HEK293 (cell line): ENCODE results near the gene CHMP5.
A peak's percentile ranks its signal among the peaks of the same experiment; 100 is the strongest.

ENCODE experiments used
- CTCF ChIA-PET: fragments of 350-600 bp; formaldehyde crosslinking; extraction: SDS; loops from one replicate; lab custom pipeline; 2021; ENCODE audit warnings: antibody characterized with exemption; lab: Yijun Ruan, JAX
- POLR2A ChIA-PET: fragments of 300-600 bp; formaldehyde crosslinking; extraction: SDS; loops from one replicate; lab custom pipeline; 2020; ENCODE audit warnings: antibody characterized with exemption, inconsistent platforms; lab: Yijun Ruan, JAX
- H3K27ac ChIP-seq: fragments of 200-500 bp; sonication (Bioruptor generic); 2 replicates; pipeline ENCODE4 v1.5.1; 2014; ENCODE audit warnings: low read depth, low read length, control low read depth, inconsistent platforms; ENCODE audit errors: extremely low read depth
- H3K36me3 ChIP-seq, 2 experiments: fragments of 200-500 bp in 1 of 2; sonication (Bioruptor generic) in 1 of 2; 1 replicate in 1 of 2; 2 replicates in 1 of 2; pipeline ENCODE4 v1.5.1; 2014 to 2017; ENCODE audit warnings: inconsistent platforms in 2 of 2, low read length in 2 of 2; ENCODE audit not compliant: control insufficient read depth in 2 of 2, insufficient read depth in 1 of 2
- H3K4me1 ChIP-seq: fragments of 200-500 bp; sonication (Bioruptor generic); 2 replicates; pipeline ENCODE4 v1.5.1; 2014; ENCODE audit warnings: mild to moderate bottlenecking, low read length, inconsistent platforms; ENCODE audit not compliant: control insufficient read depth, insufficient read depth
- H3K4me3 ChIP-seq: 2 replicates; pipeline ENCODE4 v1.5.1; 2011; ENCODE audit warnings: low read depth, mild to moderate bottlenecking, control low read depth, low read length, moderate library complexity
- H3K9me3 ChIP-seq: fragments of 200-500 bp; sonication (Bioruptor generic); 2 replicates; pipeline ENCODE4 v1.5.1; 2014; ENCODE audit warnings: low read depth, low read length, inconsistent platforms; ENCODE audit not compliant: control insufficient read depth, insufficient read depth
- BCL11B ChIP-seq: fragments of 450-650 bp; formaldehyde crosslinking; IDR thresholded peaks from 2 replicates; pipeline ENCODE4 v1.5.1; 2016; ENCODE audit warnings: low read depth, missing biosample characterization, missing genetic modification characterization
- SCRT1 ChIP-seq: fragments of 450-650 bp; formaldehyde crosslinking; IDR thresholded peaks from 2 replicates; pipeline ENCODE4 v1.5.1; 2016; ENCODE audit warnings: missing biosample characterization, missing genetic modification characterization, borderline replicate concordance
- ZBTB20 ChIP-seq: fragments of 450-650 bp; formaldehyde crosslinking; IDR thresholded peaks from 2 replicates; pipeline ENCODE4 v1.5.1; 2016; ENCODE audit warnings: missing biosample characterization, missing genetic modification characterization
- ZBTB8A ChIP-seq: fragments of 450-650 bp; formaldehyde crosslinking; IDR thresholded peaks from 2 replicates; pipeline ENCODE4 v1.5.1; 2016; ENCODE audit warnings: missing biosample characterization, missing genetic modification characterization
- ZNF2 ChIP-seq: fragments of 450-650 bp; formaldehyde crosslinking; IDR thresholded peaks from 2 replicates; pipeline ENCODE4 v1.5.1; 2016; ENCODE audit warnings: missing biosample characterization, missing genetic modification characterization
- ZNF24 ChIP-seq: fragments of 450-650 bp; formaldehyde crosslinking; IDR thresholded peaks from 2 replicates; pipeline ENCODE4 v1.5.1; 2016; ENCODE audit warnings: missing biosample characterization, missing genetic modification characterization
- ZNF366 ChIP-seq: fragments of 450-650 bp; formaldehyde crosslinking; conservative IDR thresholded peaks from 2 replicates; pipeline ENCODE4 v1.5.1; 2016; ENCODE audit warnings: missing biosample characterization, missing genetic modification characterization
- ZNF37A ChIP-seq: fragments of 450-650 bp; IDR thresholded peaks from 2 replicates; pipeline ENCODE4 v1.5.1; 2018; ENCODE audit warnings: missing biosample characterization, missing genetic modification characterization
- ZNF394 ChIP-seq: fragments of 450-650 bp; formaldehyde crosslinking; IDR thresholded peaks from 2 replicates; pipeline ENCODE4 v1.5.1; 2016; ENCODE audit warnings: missing biosample characterization, missing genetic modification characterization, mild to moderate bottlenecking, moderate library complexity, borderline replicate concordance
- ZNF558 ChIP-seq: fragments of 450-650 bp; formaldehyde crosslinking; IDR thresholded peaks from 2 replicates; pipeline ENCODE4 v1.5.1; 2016; ENCODE audit warnings: missing biosample characterization, missing genetic modification characterization
- ZNF768 ChIP-seq: fragments of 450-650 bp; formaldehyde crosslinking; IDR thresholded peaks from 2 replicates; pipeline ENCODE4 v1.5.1; 2018; ENCODE audit warnings: missing biosample characterization, mild to moderate bottlenecking, missing genetic modification characterization
- ZNF843 ChIP-seq: fragments of 450-650 bp; formaldehyde crosslinking; IDR thresholded peaks from 2 replicates; pipeline ENCODE4 v1.5.1; 2016; ENCODE audit warnings: missing biosample characterization, missing genetic modification characterization
- TF ChIP-seq, protein P1 (sequence below): fragments of 450-650 bp; formaldehyde crosslinking; IDR thresholded peaks from 2 replicates; pipeline ENCODE4 v1.5.1; 2016; ENCODE audit warnings: missing biosample characterization, missing genetic modification characterization
- TF ChIP-seq, protein P2 (sequence below): fragments of 450-650 bp; formaldehyde crosslinking; IDR thresholded peaks from 2 replicates; pipeline ENCODE4 v1.5.1; 2016; ENCODE audit warnings: missing biosample characterization, missing genetic modification characterization
- TF ChIP-seq, protein P3 (sequence below): fragments of 450-650 bp; formaldehyde crosslinking; IDR thresholded peaks from 2 replicates; pipeline ENCODE4 v1.5.1; 2016; ENCODE audit warnings: missing biosample characterization, missing genetic modification characterization, borderline replicate concordance
- TF ChIP-seq, protein P4 (sequence below): fragments of 450-650 bp; formaldehyde crosslinking; conservative IDR thresholded peaks from 2 replicates; pipeline ENCODE4 v1.5.1; 2016; ENCODE audit warnings: low read depth, missing biosample characterization, missing genetic modification characterization

CHMP5 gene

GRCh38 chr9:33248606-33249005 is 16.2 kb upstream of the CHMP5 start:
- no peak overlapping the region for H3K27ac ChIP-seq
- no peak overlapping the region for H3K4me3 ChIP-seq
- ChIA-PET CTCF (interaction anchor here (0.5 to 0.7 kb wide), 4 partner anchors 16 to 285 kb away, joined by 3 to 4 read pairs (median 4); partner anchors contain the start of genes BAG1 and CHMP5), POLR2A (interaction anchor here (1.0 kb wide), 1 partner anchor 10 kb away, joined by 6 read pairs; no protein-coding TSS in a partner anchor)
- peaks cover 4 to 42% of the 10 kb centered on the region in 2 experiments; a peak in 2 of 3 replicates for H3K36me3 ChIP-seq
- no peaks in the 10 kb centered on the region for H3K9me3 ChIP-seq
- TF ChIP-seq ZNF37A (tag by site-specific recombination) (no peak), ZNF394 (tag by site-specific recombination) (peak; percentile 41; the same call in 1 of the 2 replicates)
- no peaks in the 10 kb centered on the region for H3K4me1 ChIP-seq

- POLR2A ChIA-PET, result interaction anchor here (1.0 kb wide), 1 partner anchor 9 kb away, joined by 6 read pairs; no protein-coding TSS in a partner anchor
- no peak overlapping the region for H3K27ac ChIP-seq
Observed at GRCh38 chr9:33249087-33249658, 15.7 kb upstream of the CHMP5 start.

GRCh38 chr9:33249983-33250382 is 14.9 kb upstream of the CHMP5 start:
- Histone ChIP-seq H3K36me3 (peaks cover 8 to 51% of the 10 kb centered on the region in 2 experiments; a peak in 2 of 3 replicates), H3K4me1 (no peaks in the 10 kb centered on the region), H3K9me3 (no peaks in the 10 kb centered on the region), H3K4me3 (no peak overlapping the region), H3K27ac (no peak overlapping the region)
- ChIA-PET POLR2A (interaction anchor here (0.6 kb wide), 1 partner anchor 8 kb away, joined by 6 read pairs; no protein-coding TSS in a partner anchor), CTCF (no interaction called here)
- TF ChIP-seq ZNF768 (no peak), BCL11B (tag by site-specific recombination) (no peak), ZNF366 (tag by site-specific recombination) (no peak), ZNF24 (tag by site-specific recombination) (no peak), ZBTB8A (tag by site-specific recombination) (no peak), ZBTB20 (tag by site-specific recombination) (no peak)
- TF ChIP-seq, protein P1, sequence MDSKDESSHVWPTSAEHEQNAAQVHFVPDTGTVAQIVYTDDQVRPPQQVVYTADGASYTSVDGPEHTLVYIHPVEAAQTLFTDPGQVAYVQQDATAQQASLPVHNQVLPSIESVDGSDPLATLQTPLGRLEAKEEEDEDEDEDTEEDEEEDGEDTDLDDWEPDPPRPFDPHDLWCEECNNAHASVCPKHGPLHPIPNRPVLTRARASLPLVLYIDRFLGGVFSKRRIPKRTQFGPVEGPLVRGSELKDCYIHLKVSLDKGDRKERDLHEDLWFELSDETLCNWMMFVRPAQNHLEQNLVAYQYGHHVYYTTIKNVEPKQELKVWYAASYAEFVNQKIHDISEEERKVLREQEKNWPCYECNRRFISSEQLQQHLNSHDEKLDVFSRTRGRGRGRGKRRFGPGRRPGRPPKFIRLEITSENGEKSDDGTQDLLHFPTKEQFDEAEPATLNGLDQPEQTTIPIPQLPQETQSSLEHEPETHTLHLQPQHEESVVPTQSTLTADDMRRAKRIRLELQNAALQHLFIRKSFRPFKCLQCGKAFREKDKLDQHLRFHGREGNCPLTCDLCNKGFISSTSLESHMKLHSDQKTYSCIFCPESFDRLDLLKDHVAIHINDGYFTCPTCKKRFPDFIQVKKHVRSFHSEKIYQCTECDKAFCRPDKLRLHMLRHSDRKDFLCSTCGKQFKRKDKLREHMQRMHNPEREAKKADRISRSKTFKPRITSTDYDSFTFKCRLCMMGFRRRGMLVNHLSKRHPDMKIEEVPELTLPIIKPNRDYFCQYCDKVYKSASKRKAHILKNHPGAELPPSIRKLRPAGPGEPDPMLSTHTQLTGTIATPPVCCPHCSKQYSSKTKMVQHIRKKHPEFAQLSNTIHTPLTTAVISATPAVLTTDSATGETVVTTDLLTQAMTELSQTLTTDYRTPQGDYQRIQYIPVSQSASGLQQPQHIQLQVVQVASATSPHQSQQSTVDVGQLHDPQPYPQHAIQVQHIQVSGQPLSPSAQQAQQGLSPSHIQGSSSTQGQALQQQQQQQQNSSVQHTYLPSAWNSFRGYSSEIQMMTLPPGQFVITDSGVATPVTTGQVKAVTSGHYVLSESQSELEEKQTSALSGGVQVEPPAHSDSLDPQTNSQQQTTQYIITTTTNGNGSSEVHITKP (tag by site-specific recombination), result peak; percentile 68; the same call in 1 of the 2 replicates
- TF ChIP-seq, protein P2, sequence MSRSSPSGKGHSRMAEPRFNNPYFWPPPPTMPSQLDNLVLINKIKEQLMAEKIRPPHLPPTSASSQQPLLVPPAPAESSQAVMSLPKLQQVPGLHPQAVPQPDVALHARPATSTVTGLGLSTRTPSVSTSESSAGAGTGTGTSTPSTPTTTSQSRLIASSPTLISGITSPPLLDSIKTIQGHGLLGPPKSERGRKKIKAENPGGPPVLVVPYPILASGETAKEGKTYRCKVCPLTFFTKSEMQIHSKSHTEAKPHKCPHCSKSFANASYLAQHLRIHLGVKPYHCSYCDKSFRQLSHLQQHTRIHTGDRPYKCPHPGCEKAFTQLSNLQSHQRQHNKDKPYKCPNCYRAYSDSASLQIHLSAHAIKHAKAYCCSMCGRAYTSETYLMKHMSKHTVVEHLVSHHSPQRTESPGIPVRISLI (tag by site-specific recombination), result no peak
- TF ChIP-seq, protein P3, sequence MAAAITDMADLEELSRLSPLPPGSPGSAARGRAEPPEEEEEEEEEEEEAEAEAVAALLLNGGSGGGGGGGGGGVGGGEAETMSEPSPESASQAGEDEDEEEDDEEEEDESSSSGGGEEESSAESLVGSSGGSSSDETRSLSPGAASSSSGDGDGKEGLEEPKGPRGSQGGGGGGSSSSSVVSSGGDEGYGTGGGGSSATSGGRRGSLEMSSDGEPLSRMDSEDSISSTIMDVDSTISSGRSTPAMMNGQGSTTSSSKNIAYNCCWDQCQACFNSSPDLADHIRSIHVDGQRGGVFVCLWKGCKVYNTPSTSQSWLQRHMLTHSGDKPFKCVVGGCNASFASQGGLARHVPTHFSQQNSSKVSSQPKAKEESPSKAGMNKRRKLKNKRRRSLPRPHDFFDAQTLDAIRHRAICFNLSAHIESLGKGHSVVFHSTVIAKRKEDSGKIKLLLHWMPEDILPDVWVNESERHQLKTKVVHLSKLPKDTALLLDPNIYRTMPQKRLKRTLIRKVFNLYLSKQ, result no peak

More at GRCh38 chr9:33249087-33249658, 15.7 kb upstream of the CHMP5 start:
- peaks cover 8 to 43% of the 10 kb centered on the region in 2 experiments; a peak in 2 of 3 replicates for H3K36me3 ChIP-seq
- no peaks in the 10 kb centered on the region for H3K9me3 ChIP-seq
- H3K4me1 ChIP-seq, result no peaks in the 10 kb centered on the region
- H3K4me3 ChIP-seq, result no peak overlapping the region
- CTCF ChIA-PET, result interaction anchor here (0.6 kb wide), 2 partner anchors 199 to 285 kb away, joined by 3 to 4 read pairs; no protein-coding TSS in a partner anchor
- TF ChIP-seq ZNF558 (0 out of 2 replicates have a peak, but pooled peaks have one; percentile 26), SCRT1 (tag by site-specific recombination) (no peak), ZNF2 (no peak), ZNF37A (tag by site-specific recombination) (no peak), ZNF843 (tag by site-specific recombination) (no peak)
- TF ChIP-seq, protein P4, sequence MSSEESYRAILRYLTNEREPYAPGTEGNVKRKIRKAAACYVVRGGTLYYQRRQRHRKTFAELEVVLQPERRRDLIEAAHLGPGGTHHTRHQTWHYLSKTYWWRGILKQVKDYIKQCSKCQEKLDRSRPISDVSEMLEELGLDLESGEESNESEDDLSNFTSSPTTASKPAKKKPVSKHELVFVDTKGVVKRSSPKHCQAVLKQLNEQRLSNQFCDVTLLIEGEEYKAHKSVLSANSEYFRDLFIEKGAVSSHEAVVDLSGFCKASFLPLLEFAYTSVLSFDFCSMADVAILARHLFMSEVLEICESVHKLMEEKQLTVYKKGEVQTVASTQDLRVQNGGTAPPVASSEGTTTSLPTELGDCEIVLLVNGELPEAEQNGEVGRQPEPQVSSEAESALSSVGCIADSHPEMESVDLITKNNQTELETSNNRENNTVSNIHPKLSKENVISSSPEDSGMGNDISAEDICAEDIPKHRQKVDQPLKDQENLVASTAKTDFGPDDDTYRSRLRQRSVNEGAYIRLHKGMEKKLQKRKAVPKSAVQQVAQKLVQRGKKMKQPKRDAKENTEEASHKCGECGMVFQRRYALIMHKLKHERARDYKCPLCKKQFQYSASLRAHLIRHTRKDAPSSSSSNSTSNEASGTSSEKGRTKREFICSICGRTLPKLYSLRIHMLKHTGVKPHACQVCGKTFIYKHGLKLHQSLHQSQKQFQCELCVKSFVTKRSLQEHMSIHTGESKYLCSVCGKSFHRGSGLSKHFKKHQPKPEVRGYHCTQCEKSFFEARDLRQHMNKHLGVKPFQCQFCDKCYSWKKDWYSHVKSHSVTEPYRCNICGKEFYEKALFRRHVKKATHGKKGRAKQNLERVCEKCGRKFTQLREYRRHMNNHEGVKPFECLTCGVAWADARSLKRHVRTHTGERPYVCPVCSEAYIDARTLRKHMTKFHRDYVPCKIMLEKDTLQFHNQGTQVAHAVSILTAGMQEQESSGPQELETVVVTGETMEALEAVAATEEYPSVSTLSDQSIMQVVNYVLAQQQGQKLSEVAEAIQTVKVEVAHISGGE (tag by site-specific recombination), result no peak
- TF ChIP-seq, all 188 proteins: peak for 1
